HS-5 (cell line): ENCODE data around the gene PTPRJ.
"Not testable (repeated sequence)": the region's sequence is repeated elsewhere in the genome, so short reads cannot be mapped to it uniquely, and the experiment has no call there.

Source experiments
- DNase-seq: peaks from one replicate; pipeline ENCODE4 v3.0.0-alpha.2; 2012; ENCODE audit warnings: low read depth

The PTPRJ gene

GRCh38 chr11:48163360-48164100, 183.2 kb downstream of the PTPRJ start:
- DNase-seq, result no peak

- no peak for DNase-seq
Observed at GRCh38 chr11:48164836-48165235, 184.5 kb downstream of the PTPRJ start.

- no peak for DNase-seq
Observed at GRCh38 chr11:48165426-48165825, 185.1 kb downstream of the PTPRJ start.

DNA sequence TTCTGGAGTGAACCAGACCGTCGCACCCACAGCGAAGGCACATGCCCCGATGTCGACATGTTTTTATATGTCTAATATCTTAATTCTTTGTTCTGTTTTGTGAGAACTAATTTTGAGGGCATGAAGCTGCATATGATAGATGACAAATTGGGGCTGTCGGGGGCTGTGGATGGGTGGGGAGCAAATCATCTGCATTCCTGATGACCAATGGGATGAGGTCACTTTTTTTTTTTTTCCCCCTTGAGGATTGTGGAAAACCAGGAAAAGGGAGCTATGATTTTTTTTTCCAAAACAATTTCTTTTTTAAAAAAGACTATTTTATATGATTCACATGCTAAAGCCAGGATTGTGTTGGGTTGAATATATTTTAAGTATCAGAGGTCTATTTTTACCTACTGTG, 187.0 kb downstream of the PTPRJ start:
- no peak for DNase-seq

DNA sequence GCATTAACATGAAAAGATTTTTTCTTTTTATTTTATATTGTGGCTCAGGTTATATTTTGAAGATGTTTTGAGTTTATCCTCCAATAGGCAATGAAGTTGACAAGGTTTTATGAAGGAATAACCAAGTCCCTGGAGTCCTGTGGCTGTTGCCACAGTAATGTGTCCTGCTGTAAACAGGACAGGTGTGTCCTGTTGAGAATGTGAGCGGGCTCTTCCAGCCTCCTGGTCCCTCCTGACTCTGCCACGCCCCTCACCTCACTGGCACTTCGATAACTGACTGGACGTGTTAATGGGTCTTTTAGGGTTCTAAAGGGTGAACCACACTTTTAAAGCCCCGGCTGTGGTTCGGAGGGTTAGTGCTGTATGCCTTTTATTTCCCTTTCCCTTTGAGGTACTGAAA, 188.5 kb downstream of the PTPRJ start:
- DNase-seq, result no peak

GRCh38 chr11:48169259-48169658, 188.9 kb downstream of the PTPRJ start:
- no peak for DNase-seq

- DNase-seq, result no peak
Observed at GRCh38 chr11:48169717-48170116, 189.4 kb downstream of the PTPRJ start.

DNA sequence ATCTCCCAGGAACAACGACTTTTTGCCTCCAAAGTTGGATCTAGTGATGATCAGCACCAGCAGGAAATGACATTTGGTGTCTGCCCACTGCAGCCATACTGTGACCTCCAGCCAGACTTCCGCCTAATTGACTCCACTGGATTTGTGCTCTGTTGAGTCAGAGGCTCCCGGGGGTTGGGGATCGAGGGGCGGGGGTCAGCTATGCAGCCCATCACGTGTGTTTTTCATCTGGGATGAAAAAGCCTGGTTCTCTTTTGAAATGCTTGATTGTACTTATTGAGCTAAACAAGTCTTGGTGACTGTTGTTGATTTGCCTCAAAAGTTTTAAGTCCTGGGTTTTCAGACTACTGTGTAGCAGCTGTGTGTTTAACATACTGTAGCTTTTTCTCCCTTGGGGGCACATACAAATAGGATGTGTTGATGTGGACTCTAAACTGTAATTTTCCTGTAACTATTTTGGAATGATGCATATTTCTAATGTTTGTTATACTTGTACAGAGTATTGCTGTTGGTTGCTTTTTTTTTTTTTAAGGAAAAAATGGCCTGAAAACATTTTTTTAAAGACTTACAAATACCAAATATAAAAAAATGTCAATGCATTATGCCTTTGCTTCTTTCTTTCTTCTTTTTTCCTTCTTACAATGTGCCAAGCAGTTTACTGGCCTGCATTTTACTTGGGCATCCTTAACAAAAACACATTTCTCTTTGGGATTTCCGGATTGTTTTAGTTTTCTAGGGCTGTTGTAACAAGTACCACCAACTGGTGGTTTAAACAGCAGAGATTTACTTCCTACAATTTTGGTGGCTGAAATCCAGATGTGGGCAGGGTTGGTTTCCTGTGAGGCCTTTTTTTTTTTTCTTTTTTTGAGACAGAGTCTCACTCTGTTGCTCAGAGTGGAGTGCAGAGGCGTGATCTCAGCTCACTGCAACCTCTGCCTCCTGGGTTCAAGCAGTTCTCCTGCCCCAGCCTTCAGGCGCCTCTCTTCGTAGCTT, 190.2 kb downstream of the PTPRJ start:
- no peak for DNase-seq

GRCh38 chr11:48172818-48173609, 192.7 kb downstream of the PTPRJ start:
- DNase-seq, result no peak

DNA sequence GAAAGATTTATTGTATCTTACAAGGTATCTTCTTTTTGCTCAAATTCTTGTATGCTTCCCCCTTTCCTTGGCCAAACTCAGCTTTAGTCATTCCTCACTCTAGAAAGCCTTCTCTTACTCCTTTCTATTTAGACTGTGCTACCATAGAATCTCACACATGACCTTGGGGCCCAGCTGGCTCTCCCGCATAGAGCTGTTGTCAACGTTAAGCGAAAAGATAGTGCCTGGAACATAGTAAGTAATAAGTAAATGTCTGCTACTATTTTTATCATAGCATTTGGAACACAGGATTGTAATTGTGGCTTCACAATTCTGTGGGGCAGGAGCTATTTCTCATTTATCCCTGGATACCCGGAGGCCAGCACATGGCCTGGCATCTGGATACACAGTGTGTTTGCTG, 197.3 kb downstream of the PTPRJ start:
- no peak for DNase-seq

GRCh38 chr11:48180627-48181026, 200.3 kb downstream of the PTPRJ start:
- no peak for DNase-seq

DNA sequence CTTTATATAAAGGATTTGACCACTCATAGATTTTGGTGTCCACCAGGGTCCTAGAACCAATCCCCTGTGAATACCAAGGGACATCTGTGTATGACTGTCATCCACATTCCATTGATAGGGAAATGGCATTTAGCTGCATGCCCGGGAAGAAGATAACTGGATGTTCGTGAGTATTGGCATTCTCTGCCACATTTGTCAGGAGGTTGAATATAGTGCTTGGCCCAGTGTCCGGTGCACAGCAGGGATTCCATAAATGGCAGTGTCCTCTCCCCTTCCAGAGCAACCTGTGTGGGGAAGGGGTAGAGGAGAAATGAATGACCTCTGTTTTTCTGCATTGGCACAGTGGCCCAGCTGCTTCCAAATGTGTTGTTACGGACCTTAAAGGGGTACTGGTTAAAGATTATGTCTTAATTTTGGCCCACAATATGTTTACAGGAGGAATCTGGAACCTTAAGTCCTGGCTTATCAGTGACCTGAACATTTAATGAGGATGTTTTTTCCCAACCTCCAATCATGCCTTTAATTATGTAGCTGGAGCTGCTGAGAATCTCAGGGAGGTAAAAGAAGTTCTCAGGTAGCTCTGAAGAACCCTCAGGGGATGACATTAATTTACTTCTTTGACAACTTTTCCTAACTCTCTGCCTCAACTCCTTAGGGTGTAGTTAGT, 202.6 kb downstream of the PTPRJ start:
- no peak for DNase-seq

- no peak for DNase-seq
Observed at GRCh38 chr11:48184452-48184851, 204.1 kb downstream of the PTPRJ start.

DNA sequence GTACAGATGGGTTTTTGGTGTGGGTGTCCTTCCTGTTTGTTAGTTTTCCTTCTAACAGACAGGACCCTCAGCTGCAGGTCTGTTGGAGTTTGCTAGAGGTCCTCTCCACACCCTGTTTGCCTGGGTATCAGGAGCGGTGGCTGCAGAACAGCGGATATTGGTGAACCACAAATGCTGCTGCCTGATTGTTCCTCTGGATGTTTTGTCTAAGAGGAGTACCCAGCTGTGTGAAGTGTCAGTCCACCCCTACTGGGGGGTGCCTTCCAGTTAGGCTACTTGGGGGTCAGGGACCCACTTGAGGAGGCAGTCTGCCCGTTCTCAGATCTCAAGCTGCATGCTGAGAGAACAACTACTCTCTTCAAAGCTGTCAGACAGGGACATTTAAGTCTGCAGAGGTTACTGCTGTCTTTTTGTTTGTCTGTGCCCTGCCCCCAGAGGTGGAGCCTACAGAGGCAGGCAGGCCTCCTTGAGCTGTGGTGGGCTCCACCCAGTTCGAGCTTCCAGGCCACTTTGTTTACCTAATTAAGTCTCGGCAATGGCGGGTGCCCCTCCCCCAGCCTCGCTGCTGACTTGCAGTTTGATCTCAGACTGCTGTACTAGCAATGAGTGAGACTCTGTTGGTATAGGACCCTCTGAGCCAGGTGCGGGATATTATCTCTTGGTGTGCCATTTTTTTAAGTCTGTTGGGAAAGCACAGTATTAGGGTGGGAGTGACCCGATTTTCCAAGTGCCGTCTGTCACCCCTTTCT, 210.7 kb downstream of the PTPRJ start:
- DNase-seq, result not testable (repeated sequence)

GRCh38 chr11:48193876-48194275, 213.5 kb downstream of the PTPRJ start:
- DNase-seq, result no peak

DNA sequence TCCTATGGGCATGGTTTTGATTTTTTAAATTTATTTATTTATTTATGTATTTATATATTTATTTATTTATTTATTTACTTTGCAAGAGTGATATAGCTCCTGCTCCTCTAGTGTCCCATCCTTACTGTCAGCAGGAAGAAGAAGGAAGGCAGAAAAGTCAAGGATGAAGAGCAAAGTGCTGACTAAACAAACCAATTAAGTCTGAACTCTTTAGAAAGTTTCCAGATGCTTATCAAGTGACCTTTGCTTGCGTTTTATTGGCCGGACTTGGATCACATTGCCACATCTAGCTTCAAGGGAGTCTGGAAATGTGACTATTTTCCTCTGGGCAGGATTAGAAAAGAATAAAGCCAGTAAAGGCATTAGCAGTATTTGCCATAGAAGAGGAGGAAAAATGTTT, 227.5 kb downstream of the PTPRJ start:
- DNase-seq, result no peak

- no peak for DNase-seq
Observed at GRCh38 chr11:48210052-48210451, 229.7 kb downstream of the PTPRJ start.

DNA sequence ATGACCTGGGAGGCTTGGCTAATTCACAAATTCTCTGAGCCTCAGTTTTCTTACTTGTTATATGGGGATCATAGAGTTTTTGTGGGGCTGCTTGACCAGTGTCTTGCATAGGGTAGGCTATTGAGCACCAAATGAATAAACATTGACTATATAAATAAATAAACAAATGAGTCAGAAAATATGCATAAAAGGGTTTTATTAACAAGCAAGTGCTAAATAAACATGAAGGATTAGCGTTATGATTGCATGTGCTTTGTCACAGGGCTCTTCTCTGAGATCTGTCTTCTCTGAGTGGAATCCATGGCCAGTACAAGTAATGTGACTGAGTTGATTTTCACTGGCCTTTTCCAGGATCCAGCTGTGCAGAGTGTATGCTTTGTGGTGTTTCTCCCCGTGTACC, 236.2 kb downstream of the PTPRJ start, which contains the start of gene OR4B1:
Gene OR4B1 (plus strand): TSS at position 301 of the 400 bp plus-strand sequence. CDS start 0 bp downstream, at position 301.
- DNase-seq, result no peak
